Posterior cingulate gyrus (tissue), 11 donors: ENCODE results near the gene MCFD2.
"Not testable (repeated sequence)": the region's sequence is repeated elsewhere in the genome, so short reads cannot be mapped to it uniquely, and the experiment has no call there.

ENCODE experiments used
- DNase-seq, 10 donors: peaks; one replicate each; pipeline versions ENCODE4 v3.0.0 to v3.0.0-alpha.2; 2020 to 2021; ENCODE audit warnings: mixed read lengths in 3 of 10
- intact Hi-C: fragments of 100-400 bp; cut with DNase I; formaldehyde crosslinking; loops from one replicate; pipeline ENCODE4 v1.15.1; 2023

MCFD2 gene

DNA sequence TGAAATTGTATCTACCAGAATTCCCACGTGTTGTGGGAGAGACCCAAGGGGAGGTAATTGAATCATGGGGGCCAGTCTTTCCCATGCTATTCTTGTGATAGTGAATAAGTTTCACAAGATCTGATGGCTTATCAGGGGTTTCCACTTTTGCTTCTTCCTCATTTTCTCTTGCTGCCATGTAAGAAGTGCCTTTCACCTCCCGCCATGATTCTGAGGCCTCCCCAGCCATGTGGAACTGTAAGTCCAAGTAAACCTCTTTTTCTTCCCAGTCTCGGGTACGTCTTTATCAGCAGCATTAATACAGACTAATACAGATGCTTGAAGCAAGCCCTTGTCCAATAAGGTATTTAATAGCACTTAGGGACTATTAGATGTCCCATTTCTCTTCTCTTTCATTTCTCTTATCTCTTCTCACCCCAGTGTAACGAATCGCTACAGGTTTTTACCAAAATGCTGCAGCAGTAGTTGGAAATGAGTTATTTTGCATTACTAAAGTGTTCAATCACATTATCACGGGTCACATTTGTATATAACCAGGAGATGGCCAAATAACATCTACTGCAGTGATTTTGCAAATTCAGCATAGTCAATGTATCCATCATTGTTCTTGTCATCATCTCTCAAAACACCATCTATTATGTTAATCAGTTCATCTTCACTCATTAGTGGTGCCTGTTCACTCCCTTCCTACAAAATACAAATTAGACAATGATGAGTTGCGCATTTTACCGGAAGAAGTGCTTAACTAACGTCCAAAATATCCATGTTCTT lies 10.5 kb downstream of the MCFD2 start:
- intact Hi-C loops, DNase-seq: not testable (repeated sequence)

DNA sequence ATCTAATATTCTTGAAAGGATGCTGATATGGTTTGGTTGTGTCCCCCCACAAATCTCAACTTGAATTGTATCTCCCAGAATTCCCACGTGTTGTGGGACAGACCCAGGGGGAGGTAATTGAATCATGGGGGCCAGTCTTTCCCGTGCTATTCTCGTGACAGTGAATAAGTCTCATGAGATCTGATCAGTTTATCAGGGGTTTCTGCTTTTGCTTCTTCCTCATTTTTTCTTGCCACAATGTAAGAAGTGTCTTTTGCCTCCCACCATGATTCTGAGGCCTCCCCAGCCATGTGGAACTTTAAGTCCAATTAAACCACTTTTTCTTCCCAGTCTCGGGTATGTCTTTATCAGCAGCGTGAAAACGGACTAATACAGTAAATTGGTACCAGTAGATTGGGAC lies 12.6 kb downstream of the MCFD2 start:
- intact Hi-C loops, DNase-seq: not testable (repeated sequence)

GRCh38 chr2:46902465-46902864 lies 13.1 kb downstream of the MCFD2 start:
- DNase-seq, result no peak
- intact Hi-C loops, result no loop called here

DNA sequence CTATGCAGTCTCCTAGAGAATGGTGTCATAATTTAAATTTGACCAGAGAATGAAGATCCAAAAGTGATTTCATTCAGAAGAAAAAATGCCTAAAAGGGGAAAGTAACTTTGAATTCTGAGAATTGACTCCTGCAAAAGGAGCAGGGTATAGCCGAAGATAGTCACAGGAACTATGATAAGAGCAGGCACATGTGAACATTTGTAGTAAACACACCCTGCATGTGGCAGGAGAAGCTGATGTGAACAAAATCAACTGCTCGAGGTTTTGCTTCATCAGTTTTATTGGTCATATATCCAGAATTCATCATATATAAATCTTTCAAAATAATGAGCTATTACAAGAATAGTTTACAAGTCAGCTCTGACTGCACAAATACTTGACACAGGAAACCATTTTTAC lies 14.0 kb downstream of the MCFD2 start:
- intact Hi-C loops, result no loop called here
- DNase-seq, result no peak

- DNase-seq, result no peak
- intact Hi-C loops, result no loop called here
Measured at GRCh38 chr2:46900381-46900780, 15.2 kb downstream of the MCFD2 start.

DNA sequence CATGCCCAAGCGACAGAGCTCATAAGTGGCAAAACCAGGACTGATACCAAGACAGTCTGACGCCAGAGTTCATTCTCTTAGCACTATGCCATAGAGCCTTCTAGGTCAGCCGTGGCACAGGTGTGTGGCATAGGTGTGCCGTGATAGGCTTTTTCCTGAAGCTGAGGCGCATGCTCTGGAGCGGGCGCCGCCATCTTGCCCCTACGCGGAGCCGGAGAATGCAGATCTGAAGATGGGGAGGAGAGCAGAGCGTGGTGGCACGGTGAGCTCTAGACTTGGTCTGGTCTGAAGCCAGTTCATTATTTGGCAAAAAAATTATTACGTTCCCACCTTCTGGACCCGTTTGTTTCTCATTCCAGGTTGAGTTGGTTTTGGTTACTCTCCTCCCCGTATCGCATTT lies 16.6 kb downstream of the MCFD2 start:
- intact Hi-C loops, result no loop called here
- no peak for DNase-seq

DNA sequence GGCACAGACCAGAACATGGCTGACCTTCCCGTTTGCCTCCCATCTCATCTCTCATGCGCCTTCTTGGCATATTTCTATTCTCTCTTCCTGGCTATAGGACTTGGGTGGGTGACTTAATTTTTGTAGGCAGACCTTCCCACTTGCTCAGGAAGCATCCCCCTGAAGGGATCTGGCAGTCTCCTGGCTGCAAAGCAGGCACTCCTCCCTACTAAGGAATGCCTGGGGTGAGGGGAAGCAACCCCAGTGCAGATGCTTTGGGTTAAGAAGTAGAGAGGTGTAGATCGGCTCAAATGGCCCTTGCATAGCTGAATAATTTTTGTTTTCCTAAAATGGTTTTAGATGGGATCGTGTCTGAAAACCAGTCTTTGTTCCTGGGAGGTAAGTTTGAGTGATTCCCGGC lies 17.6 kb downstream of the MCFD2 start:
- intact Hi-C loops, result no loop called here
- DNase-seq, result no peak

- intact Hi-C loops, result no loop called here
- DNase-seq, result no peak
Measured at GRCh38 chr2:46893269-46893939, 22.2 kb downstream of the MCFD2 start.

DNA sequence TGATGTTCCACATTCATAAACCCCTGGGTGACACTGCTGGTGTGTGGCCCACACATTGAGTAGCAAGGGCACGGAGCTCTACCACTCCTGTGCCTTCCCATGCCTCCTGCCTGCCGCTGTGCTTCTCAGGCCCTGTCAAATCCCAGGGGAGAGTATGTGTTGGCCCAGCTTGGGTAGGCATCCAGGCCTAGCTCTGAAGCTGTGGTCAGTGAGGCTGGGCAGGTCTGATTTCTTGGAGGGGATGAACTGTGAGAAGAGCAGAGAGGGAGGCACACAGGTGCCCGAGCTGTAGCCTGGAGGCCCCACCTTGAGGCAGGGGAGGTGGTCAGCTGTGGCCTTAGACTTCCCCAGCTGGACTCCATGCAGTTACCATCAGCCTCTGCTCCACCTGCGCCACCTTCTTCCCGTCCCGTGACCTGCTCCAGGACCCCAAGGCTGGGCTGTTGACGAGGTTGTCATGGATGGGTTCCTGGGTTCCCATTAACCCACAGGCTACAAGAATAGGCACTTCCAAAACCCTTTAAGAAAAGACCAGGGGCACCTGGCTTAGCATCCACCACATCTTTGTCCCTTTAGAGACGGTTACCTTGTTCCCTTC lies 23.6 kb downstream of the MCFD2 start:
- intact Hi-C loops, result no loop called here
- no peak for DNase-seq

GRCh38 chr2:46888421-46888952 lies 27.1 kb downstream of the MCFD2 start:
- no peak for DNase-seq
- intact Hi-C loops, result loop anchor here (2.0 to 5.0 kb wide), 2 partner anchors 236 to 256 kb away; no protein-coding TSS in a partner anchor

DNA sequence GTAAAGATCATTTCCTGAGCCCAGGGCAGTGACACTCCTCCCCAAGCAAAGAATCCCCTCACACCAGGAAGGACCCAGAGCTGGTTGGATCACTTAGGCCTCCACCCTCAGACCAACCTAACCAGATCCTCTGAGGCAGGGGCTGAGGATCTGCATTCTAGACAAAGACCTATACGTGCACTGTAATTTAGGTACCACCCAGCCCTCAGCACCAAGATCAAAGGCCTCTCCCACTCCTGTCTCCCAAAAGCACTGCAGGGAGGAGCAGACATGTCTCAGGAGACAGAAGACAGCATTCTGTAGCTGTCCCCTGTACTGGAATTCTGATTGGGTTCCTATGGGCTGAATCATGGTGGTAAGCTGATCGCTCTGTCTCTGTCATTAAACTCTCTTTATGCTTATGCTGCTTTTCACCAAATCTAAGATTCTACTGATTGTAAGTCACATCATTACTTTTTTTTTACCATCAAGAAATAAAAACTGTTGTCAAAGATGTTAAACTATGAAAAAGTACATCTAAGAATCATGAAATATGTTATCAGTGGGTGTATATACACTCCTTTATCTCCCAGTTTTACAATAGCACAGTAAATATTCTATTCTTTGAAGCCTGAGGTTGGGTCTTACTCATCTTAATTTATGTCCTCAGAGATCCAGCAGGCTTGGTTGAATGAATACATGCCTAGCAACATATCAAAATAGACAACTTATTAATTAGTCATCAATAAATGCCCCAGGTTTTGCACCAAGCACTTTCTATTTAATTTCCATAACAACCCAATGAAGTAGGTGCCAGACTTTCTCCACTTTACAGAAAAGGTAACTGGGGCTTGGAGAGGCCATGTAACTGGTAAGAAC lies 28.3 kb downstream of the MCFD2 start:
- intact Hi-C loops, result loop anchor here (5.0 kb wide), 1 partner anchor 235 kb away; no protein-coding TSS in a partner anchor
- DNase-seq, result no peak

GRCh38 chr2:46886268-46887027 lies 29.2 kb downstream of the MCFD2 start:
- no peak for DNase-seq
- intact Hi-C loops, result loop anchor here (5.0 kb wide), 1 partner anchor 234 kb away; no protein-coding TSS in a partner anchor

GRCh38 chr2:46885376-46885775 lies 30.2 kb downstream of the MCFD2 start:
- intact Hi-C loops, result loop anchor here (5.0 kb wide), 1 partner anchor 233 kb away; no protein-coding TSS in a partner anchor
- no peak for DNase-seq

GRCh38 chr2:46879511-46879910 lies 36.1 kb downstream of the MCFD2 start:
- DNase-seq, result no peak
- intact Hi-C loops, result no loop called here

GRCh38 chr2:46878886-46879285 lies 36.7 kb downstream of the MCFD2 start:
- intact Hi-C loops, result no loop called here
- peak in 9 of 10 donors; percentile 29 to 94 (median 41) for DNase-seq

DNA sequence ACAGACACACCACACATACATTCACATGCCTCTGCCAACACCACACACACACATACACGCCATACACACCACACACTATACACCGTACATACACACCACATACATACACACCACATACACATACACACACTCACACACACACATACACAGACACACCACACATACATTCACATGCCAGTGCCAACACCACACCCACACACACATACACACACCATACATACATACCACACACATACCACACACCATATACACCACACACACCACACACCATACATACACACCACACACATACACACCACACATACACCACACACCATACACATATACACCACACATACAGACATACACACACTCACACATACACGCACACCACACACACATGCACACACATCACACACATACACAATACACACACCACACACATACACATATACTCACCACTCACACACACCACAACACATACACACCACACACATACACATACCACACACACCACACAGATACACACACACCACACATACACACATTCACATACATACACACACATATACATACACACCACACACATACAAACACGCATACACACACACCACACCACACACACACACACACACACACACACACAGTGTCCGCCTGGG lies 37.2 kb downstream of the MCFD2 start:
- intact Hi-C loops, result no loop called here
- DNase-seq, result no peak

DNA sequence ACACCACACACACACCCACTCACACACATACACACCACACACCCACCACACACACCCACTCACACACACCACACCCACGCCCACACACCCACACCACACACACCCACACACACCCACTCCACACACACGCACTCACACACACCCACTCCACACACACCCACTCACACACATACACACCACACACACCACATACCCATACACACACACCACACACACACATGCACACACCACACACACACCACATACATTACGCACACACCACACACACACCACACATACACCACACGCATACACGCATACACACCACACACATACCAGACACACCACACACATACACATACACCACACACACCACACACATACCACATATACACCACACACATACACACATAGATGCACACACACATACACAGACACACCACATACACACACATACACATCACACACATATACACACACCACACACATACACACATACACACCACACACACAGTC lies 37.9 kb downstream of the MCFD2 start:
- intact Hi-C loops, result no loop called here
- no peak for DNase-seq

DNA sequence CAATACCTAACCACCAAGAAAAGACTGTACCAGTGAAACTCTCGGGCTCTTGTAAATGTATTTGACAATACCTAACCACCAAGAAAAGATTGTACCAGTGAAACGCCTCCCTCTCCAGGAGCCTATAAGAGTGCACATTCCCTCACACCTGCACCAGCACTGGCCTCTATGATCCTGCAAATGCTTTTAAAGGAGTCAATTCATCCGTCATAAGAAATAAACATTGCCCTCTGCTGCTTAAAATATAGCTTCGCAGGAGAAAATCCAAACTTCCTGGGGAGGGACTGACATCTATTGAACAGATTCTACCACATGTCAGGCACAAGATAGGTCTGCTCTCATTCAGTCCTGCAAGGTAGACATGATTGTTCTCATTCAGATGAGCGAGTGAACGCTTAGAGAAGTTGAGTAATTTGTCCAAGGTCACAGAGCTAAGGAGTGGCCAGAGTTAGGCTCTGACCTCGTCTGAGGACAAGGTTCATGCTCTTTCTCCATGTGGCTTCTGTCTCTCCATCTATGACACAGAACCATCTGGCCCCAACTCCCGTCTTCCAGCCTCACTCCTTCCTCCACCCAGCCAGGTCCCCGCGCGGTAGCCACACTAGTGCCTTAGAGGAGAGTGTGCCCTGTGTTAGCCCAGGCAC lies 38.7 kb downstream of the MCFD2 start:
- intact Hi-C loops, result no loop called here
- DNase-seq, result no peak
